MM.1S (cell line): Measurements from ENCODE around the gene KRIT1.
"Not testable (repeated sequence)": the region's sequence is repeated elsewhere in the genome, so short reads cannot be mapped to it uniquely, and the experiment has no call there.

Experiments used
- DNase-seq: peaks from one replicate; pipeline ENCODE4 v3.0.0-alpha.2; 2015
- H2AFZ ChIP-seq: fragments of 300-600 bp; sonication (generic); 2 replicates; pipeline ENCODE4 v1.6.0; 2016; ENCODE audit warnings: antibody characterized with exemption, low read length
- H3F3A ChIP-seq: fragments of 300-600 bp; sonication (generic); 2 replicates; pipeline ENCODE4 v1.6.1; 2016; ENCODE audit warnings: mild to moderate bottlenecking, antibody characterized with exemption, low read length, moderate library complexity, mixed read lengths; ENCODE audit not compliant: insufficient read depth
- H3K27ac ChIP-seq: fragments of 300-600 bp; sonication (generic); 2 replicates; pipeline ENCODE4 v1.5.1; 2016; ENCODE audit warnings: mild to moderate bottlenecking, low read length
- H3K27me3 ChIP-seq: fragments of 300-600 bp; sonication (generic); replicated peaks from 2 replicates; pipeline ENCODE4 v1.6.0; 2016; ENCODE audit warnings: low read length; ENCODE audit not compliant: insufficient read depth
- H3K36me3 ChIP-seq: fragments of 300-600 bp; sonication (generic); replicated peaks from 2 replicates; pipeline ENCODE4 v1.6.1; 2016; ENCODE audit warnings: mild to moderate bottlenecking, low read length, mixed read lengths; ENCODE audit not compliant: insufficient read depth
- H3K4me1 ChIP-seq: fragments of 300-600 bp; sonication (generic); 2 replicates; pipeline ENCODE4 v1.6.1; 2016; ENCODE audit warnings: low read length, mixed read lengths
- H3K4me2 ChIP-seq: fragments of 300-600 bp; sonication (generic); 2 replicates; pipeline ENCODE4 v1.6.0; 2016; ENCODE audit warnings: low read depth, low read length
- H3K4me3 ChIP-seq: fragments of 300-600 bp; sonication (generic); 2 replicates; pipeline ENCODE4 v1.5.1; 2016; ENCODE audit warnings: low read length, mixed read lengths
- H3K79me2 ChIP-seq: fragments of 300-600 bp; sonication (generic); 2 replicates; pipeline ENCODE4 v1.6.1; 2016; ENCODE audit warnings: mixed run types, low read length, mixed read lengths
- H3K9ac ChIP-seq: fragments of 300-600 bp; sonication (generic); 2 replicates; pipeline ENCODE4 v1.6.1; 2016; ENCODE audit warnings: low read length, mixed read lengths
- H3K9me2 ChIP-seq: fragments of 300-600 bp; sonication (generic); replicated peaks from 2 replicates; pipeline ENCODE4 v1.6.1; 2016; ENCODE audit warnings: mild to moderate bottlenecking, low read length, mixed read lengths; ENCODE audit not compliant: insufficient read depth
- H3K9me3 ChIP-seq: fragments of 300-600 bp; sonication (generic); replicated peaks from 2 replicates; pipeline ENCODE4 v1.6.1; 2016; ENCODE audit warnings: mild to moderate bottlenecking, low read length, mixed read lengths; ENCODE audit not compliant: insufficient read depth
- H4K20me1 ChIP-seq: fragments of 300-600 bp; sonication (generic); 2 replicates; pipeline ENCODE4 v1.6.1; 2016; ENCODE audit warnings: mild to moderate bottlenecking, low read length, moderate library complexity, mixed read lengths; ENCODE audit not compliant: insufficient read depth
- CTCF ChIP-seq: fragments of 300-600 bp; sonication (generic); IDR thresholded peaks from 2 replicates; pipeline ENCODE4 v1.5.1; 2016; ENCODE audit warnings: antibody characterized with exemption, low read length, mixed read lengths
- EZH2 ChIP-seq: fragments of 300-600 bp; sonication (generic); optimal IDR thresholded peaks from 2 replicates; pipeline ENCODE3; 2017; ENCODE audit warnings: low read depth, mild to moderate bottlenecking, antibody characterized with exemption, low read length, mixed read lengths
- EZH2phosphoT487 ChIP-seq: fragments of 300-600 bp; sonication (generic); IDR thresholded peaks from 2 replicates; pipeline ENCODE4 v1.6.1; 2018; ENCODE audit warnings: antibody characterized with exemption, low read length

Gene KRIT1

GRCh38 chr7:92177362-92177761 is 68.4 kb downstream of the KRIT1 start:
- Histone ChIP-seq H3K27me3 (no peaks in the 10 kb centered on the region), H3K36me3 (no peaks in the 10 kb centered on the region), H3K4me2 (no peak overlapping the region), H3K9me2 (no peaks in the 10 kb centered on the region), H3K27ac (no peak overlapping the region), H3K9ac (no peak overlapping the region), H3F3A (no peaks in the 10 kb centered on the region), H3K79me2 (no peaks in the 10 kb centered on the region), H3K4me3 (no peak overlapping the region), H2AFZ (no peak overlapping the region), H4K20me1 (no peaks in the 10 kb centered on the region), H3K4me1 (no peaks in the 10 kb centered on the region), H3K9me3 (no peaks in the 10 kb centered on the region)
- TF ChIP-seq CTCF (no peak), EZH2 (no peak)
- DNase-seq: no peak

- not testable (repeated sequence) for H3K4me1 ChIP-seq, H3K27me3 ChIP-seq, DNase-seq, H2AFZ ChIP-seq, H3K4me2 ChIP-seq, H3K27ac ChIP-seq, H3K79me2 ChIP-seq, H4K20me1 ChIP-seq, H3K9me3 ChIP-seq, H3K9me2 ChIP-seq, H3F3A ChIP-seq, H3K36me3 ChIP-seq, H3K4me3 ChIP-seq, H3K9ac ChIP-seq
Measured at GRCh38 chr7:92169529-92169928, 76.2 kb downstream of the KRIT1 start.

GRCh38 chr7:92161271-92161670 is 84.4 kb downstream of the KRIT1 start:
- no peaks in the 10 kb centered on the region for H3K9me2 ChIP-seq
- peaks cover 3% of the 10 kb centered on the region for H3K4me1 ChIP-seq
- no peak overlapping the region for H3K4me2 ChIP-seq
- no peaks in the 10 kb centered on the region for H4K20me1 ChIP-seq
- no peaks in the 10 kb centered on the region for H3K9me3 ChIP-seq
- no peak for TF ChIP-seq CTCF
- TF ChIP-seq EZH2: no peak
- no peak for TF ChIP-seq EZH2phosphoT487
- no peak overlapping the region for H3K9ac ChIP-seq
- H3K79me2 ChIP-seq: no peaks in the 10 kb centered on the region
- no peak overlapping the region for H2AFZ ChIP-seq
- H3K36me3 ChIP-seq: no peaks in the 10 kb centered on the region
- DNase-seq: no peak
- H3K27me3 ChIP-seq: no peaks in the 10 kb centered on the region
- no peak overlapping the region for H3K27ac ChIP-seq
- H3K4me3 ChIP-seq: no peak overlapping the region
- no peaks in the 10 kb centered on the region for H3F3A ChIP-seq

- H3K9me2 ChIP-seq: no peaks in the 10 kb centered on the region
- peak overlapping the region; percentile 18; the same call in 1 of the 2 replicates for H3K4me2 ChIP-seq
- peak overlapping the region; percentile 68 for H2AFZ ChIP-seq
- no peaks in the 10 kb centered on the region for H3K9me3 ChIP-seq
- H4K20me1 ChIP-seq: no peaks in the 10 kb centered on the region
- peak; percentile 29 for DNase-seq
- no peaks in the 10 kb centered on the region for H3K36me3 ChIP-seq
- no peak overlapping the region for H3K27ac ChIP-seq
- no peak overlapping the region for H3K4me3 ChIP-seq
- TF ChIP-seq EZH2phosphoT487: no peak
- TF ChIP-seq CTCF: no peak
- no peak for TF ChIP-seq EZH2
- no peaks in the 10 kb centered on the region for H3K27me3 ChIP-seq
- no peaks in the 10 kb centered on the region for H3F3A ChIP-seq
- no peaks in the 10 kb centered on the region for H3K79me2 ChIP-seq
- H3K9ac ChIP-seq: no peak overlapping the region
- H3K4me1 ChIP-seq: peaks cover 3% of the 10 kb centered on the region
Measured at GRCh38 chr7:92158660-92159575, 86.8 kb downstream of the KRIT1 start.
